ENCODE results near the gene DPYSL4.

DNA sequence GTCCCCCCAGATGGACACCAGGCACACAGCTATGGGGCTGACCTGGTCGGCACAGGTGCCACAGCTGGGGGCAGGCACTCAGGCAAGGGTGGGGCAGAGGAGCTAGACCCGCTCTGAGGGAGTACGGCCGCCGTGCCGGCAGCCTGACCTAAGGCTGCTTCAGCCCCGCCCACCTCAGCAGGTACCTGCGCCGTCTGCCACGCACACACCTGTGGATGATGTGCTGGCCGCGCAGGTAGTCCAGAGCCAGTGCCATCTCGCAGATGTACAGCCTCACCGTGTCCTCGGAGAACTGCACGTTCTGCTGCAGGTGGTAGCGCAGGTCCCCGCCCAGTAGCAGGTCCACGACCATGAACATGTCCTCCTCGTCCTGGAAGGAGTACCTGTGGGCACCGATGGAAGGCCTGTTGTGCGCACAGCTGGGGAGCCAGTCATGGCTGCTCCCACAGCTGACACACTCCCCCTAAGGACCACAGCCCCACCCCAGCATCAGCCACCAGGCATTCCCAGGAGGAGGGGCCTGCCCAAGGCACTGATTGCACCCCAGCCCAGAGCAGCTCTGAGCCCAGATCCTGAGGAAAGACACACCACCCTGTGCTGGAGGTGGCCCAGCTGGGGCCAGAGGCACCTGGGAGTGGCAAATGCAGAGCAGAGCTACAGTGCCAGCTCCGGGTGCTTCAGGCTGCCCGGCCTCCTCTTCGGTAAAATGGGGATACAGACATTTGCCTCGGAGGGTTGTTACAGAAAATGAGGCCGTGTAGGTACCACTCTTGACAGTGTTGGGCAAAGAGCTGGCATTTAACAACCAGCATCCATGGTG lies 40.0 kb downstream of the DPYSL4 start:
- TF ChIP-seq, protein P1, sequence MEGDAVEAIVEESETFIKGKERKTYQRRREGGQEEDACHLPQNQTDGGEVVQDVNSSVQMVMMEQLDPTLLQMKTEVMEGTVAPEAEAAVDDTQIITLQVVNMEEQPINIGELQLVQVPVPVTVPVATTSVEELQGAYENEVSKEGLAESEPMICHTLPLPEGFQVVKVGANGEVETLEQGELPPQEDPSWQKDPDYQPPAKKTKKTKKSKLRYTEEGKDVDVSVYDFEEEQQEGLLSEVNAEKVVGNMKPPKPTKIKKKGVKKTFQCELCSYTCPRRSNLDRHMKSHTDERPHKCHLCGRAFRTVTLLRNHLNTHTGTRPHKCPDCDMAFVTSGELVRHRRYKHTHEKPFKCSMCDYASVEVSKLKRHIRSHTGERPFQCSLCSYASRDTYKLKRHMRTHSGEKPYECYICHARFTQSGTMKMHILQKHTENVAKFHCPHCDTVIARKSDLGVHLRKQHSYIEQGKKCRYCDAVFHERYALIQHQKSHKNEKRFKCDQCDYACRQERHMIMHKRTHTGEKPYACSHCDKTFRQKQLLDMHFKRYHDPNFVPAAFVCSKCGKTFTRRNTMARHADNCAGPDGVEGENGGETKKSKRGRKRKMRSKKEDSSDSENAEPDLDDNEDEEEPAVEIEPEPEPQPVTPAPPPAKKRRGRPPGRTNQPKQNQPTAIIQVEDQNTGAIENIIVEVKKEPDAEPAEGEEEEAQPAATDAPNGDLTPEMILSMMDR (IDR thresholded peaks at IDR 0.05) = no peak
- no peak for TF ChIP-seq POLR2A (IDR thresholded peaks at IDR 0.05)

All from testis (tissue), 2 donors.